NCI-H345 treated with DMSO at 0.1 percent for 48 hours (cell line): ENCODE results near the gene FERMT1.

Experiments
- DNase-seq: peaks from one replicate; lab custom pipeline; 2025; ENCODE audit not compliant: unreplicated experiment; lab: John Stamatoyannopoulos, UW

Gene FERMT1

GRCh38 chr20:6122873-6123648 lies at the start of gene FERMT1:
TSS of gene FERMT1 (minus strand) at chr20:6123030. CDS start at chr20:6119554, 3,476 bp downstream.
- peak; percentile 60 for DNase-seq

GRCh38 chr20:6169251-6169650 lies 46.4 kb upstream of the FERMT1 start:
- DNase-seq: no peak

GRCh38 chr20:6168204-6168603 lies 45.4 kb upstream of the FERMT1 start:
- DNase-seq: no peak

- DNase-seq: no peak
These were observed 42.5 kb upstream of the FERMT1 start for GRCh38 chr20:6165346-6165745.

- DNase-seq: no peak
These were observed 41.9 kb upstream of the FERMT1 start for GRCh38 chr20:6164421-6165341.

GRCh38 chr20:6160736-6161135 lies 37.9 kb upstream of the FERMT1 start:
- DNase-seq: no peak

- no peak for DNase-seq
These were observed 34.5 kb upstream of the FERMT1 start for GRCh38 chr20:6157345-6157744.

GRCh38 chr20:6152777-6153176 lies 29.9 kb upstream of the FERMT1 start:
- DNase-seq: no peak

GRCh38 chr20:6148073-6148472 lies 25.2 kb upstream of the FERMT1 start:
- DNase-seq: no peak

- peak; percentile 57 for DNase-seq
These were observed 19.6 kb upstream of the FERMT1 start for GRCh38 chr20:6142348-6142993.

GRCh38 chr20:6140947-6141346 lies 18.1 kb upstream of the FERMT1 start:
- DNase-seq: no peak

GRCh38 chr20:6135347-6135746 lies 12.5 kb upstream of the FERMT1 start:
- DNase-seq: no peak

GRCh38 chr20:6134592-6134991 lies 11.8 kb upstream of the FERMT1 start:
- no peak for DNase-seq

- no peak for DNase-seq
These were observed 7.2 kb upstream of the FERMT1 start for GRCh38 chr20:6130045-6130444.

GRCh38 chr20:6127825-6128224 lies 5.0 kb upstream of the FERMT1 start:
- DNase-seq: no peak

GRCh38 chr20:6126846-6127245 lies 4.0 kb upstream of the FERMT1 start:
- DNase-seq: no peak

- no peak for DNase-seq
These were observed 802 bp upstream of the FERMT1 start for GRCh38 chr20:6123649-6124014.

- DNase-seq: no peak
These were observed 538 bp downstream of the FERMT1 start for GRCh38 chr20:6122111-6122872.

- no peak for DNase-seq
These were observed 1.3 kb downstream of the FERMT1 start for GRCh38 chr20:6121504-6121903.

GRCh38 chr20:6120491-6120988 lies 2.3 kb downstream of the FERMT1 start:
- DNase-seq: no peak

GRCh38 chr20:6116758-6117157 lies 6.1 kb downstream of the FERMT1 start:
- DNase-seq: no peak
